HepG2 (cell line): ENCODE measurements around the gene AARSD1. TPM values are rescaled to one million over a fixed set of nuclear protein-coding genes. Genes with fewer than 3 reads are reported as not detected.
A peak's percentile ranks its signal among the peaks of the same experiment; 100 is the strongest.

Source experiments
- ATAD3A ChIP-seq: sonication (generic); formaldehyde crosslinking; IDR thresholded peaks from 2 replicates; pipeline ENCODE4 v1.4.0; 2020; ENCODE audit warnings: missing genetic modification reagents
- ISX ChIP-seq: sonication (generic); formaldehyde crosslinking; conservative IDR thresholded peaks from 2 replicates; pipeline ENCODE4 v1.5.0; 2020; ENCODE audit warnings: missing genetic modification reagents
- JUNB ChIP-seq: sonication (generic); formaldehyde crosslinking; IDR thresholded peaks from 2 replicates; pipeline ENCODE4 v1.8.0; 2022; ENCODE audit warnings: missing genetic modification reagents, mild to moderate bottlenecking, borderline replicate concordance
- KLF16 ChIP-seq, 2 experiments: sonication (generic) in 1 of 2; formaldehyde crosslinking in 1 of 2; IDR thresholded peaks; 2 replicates each; pipeline versions ENCODE4 v1.6.1 to v1.8.0; 2016 to 2023; ENCODE audit warnings: missing genetic modification reagents in 2 of 2, missing compliant biosample characterization in 1 of 2
- MXI1 ChIP-seq: IDR thresholded peaks from 3 replicates; pipeline ENCODE4 v1.6.1; 2012; ENCODE audit warnings: low read depth, low read length, inconsistent platforms, borderline replicate concordance
- TCF12 ChIP-seq, 2 experiments: fragments of 450-650 bp in 1 of 2; sonication (generic) in 1 of 2; formaldehyde crosslinking in 1 of 2; IDR thresholded peaks; 2 replicates each; pipeline versions ENCODE4 v1.6.1 to v1.8.0; 2017 to 2022; ENCODE audit warnings: antibody characterized with exemption in 1 of 2, mild to moderate bottlenecking in 1 of 2, missing genetic modification reagents in 1 of 2, moderate library complexity in 1 of 2
- ZFX ChIP-seq: sonication (generic); formaldehyde crosslinking; IDR thresholded peaks from 2 replicates; pipeline ENCODE4 v1.4.0; 2020; ENCODE audit warnings: mild to moderate bottlenecking, low read depth, missing genetic modification reagents, moderate library complexity
- ZMYM3 ChIP-seq: sonication (generic); formaldehyde crosslinking; IDR thresholded peaks from 2 replicates; pipeline ENCODE4 v1.5.1; 2020; ENCODE audit warnings: mild to moderate bottlenecking, missing genetic modification reagents
- ZNF20 ChIP-seq: sonication (generic); formaldehyde crosslinking; IDR thresholded peaks from 2 replicates; pipeline ENCODE4 v1.4.0; 2020; ENCODE audit warnings: mild to moderate bottlenecking, moderate library complexity, missing genetic modification reagents
- ZNF577 ChIP-seq: sonication (generic); formaldehyde crosslinking; IDR thresholded peaks from 2 replicates; pipeline ENCODE4 v1.4.0; 2020; ENCODE audit warnings: mild to moderate bottlenecking, low read depth, missing genetic modification reagents, borderline replicate concordance
- ZSCAN9 ChIP-seq: IDR thresholded peaks from 2 replicates; pipeline ENCODE4 v1.6.1; 2016; ENCODE audit warnings: borderline replicate concordance
- polyA plus RNA-seq, 8 experiments: library from polyadenylated mRNA; depleted of rRNA in 3 of 8; stranded (reverse) in 7 of 8; unstranded in 1 of 8; fragments of >200 nt; fragmentation: Illumina TruSeq in 4 of 8; extraction: Trizol in 4 of 8; gene quantifications; 2 replicates each; pipeline versions ENCODE4 v1.2.1 to v1.2.3, GENCODE V29; 2011 to 2016; ENCODE audit warnings: low read depth in 4 of 8, missing spikeins in 1 of 8, mixed read lengths in 1 of 8; ENCODE audit not compliant: insufficient read depth in 1 of 8
- total RNA-seq, 5 experiments: library from RNA; depleted of rRNA; stranded (reverse); fragments of >200 nt; fragmentation: Illumina TruSeq; extraction: Trizol; gene quantifications; 2 replicates each; pipeline ENCODE4 v1.2.3, GENCODE V29; 2016; ENCODE audit warnings: low read depth in 1 of 5
- TF ChIP-seq, protein P1 (sequence below): sonication (generic); formaldehyde crosslinking; IDR thresholded peaks from one replicate; pipeline ENCODE4 v1.5.1; 2020; ENCODE audit warnings: mild to moderate bottlenecking, missing genetic modification reagents; ENCODE audit errors: not compliant biosample characterization
- TF ChIP-seq, protein P2 (sequence below): sonication (generic); formaldehyde crosslinking; IDR thresholded peaks from 2 replicates; pipeline ENCODE4 v1.4.0; 2020; ENCODE audit warnings: mild to moderate bottlenecking, missing genetic modification reagents
- TF ChIP-seq, protein P3 (sequence below): sonication (generic); formaldehyde crosslinking; IDR thresholded peaks from 2 replicates; pipeline ENCODE4 v1.8.1; 2023; ENCODE audit warnings: missing genetic modification reagents, mild to moderate bottlenecking, borderline replicate concordance
- TF ChIP-seq, protein P4 (sequence below): sonication (generic); formaldehyde crosslinking; IDR thresholded peaks from 2 replicates; pipeline ENCODE4 v1.4.0; 2020; ENCODE audit warnings: mild to moderate bottlenecking, low read depth, missing genetic modification reagents
- TF ChIP-seq, protein P5 (sequence below): sonication (generic); formaldehyde crosslinking; IDR thresholded peaks from 2 replicates; pipeline ENCODE4 v1.5.0; 2020; ENCODE audit warnings: mild to moderate bottlenecking, missing genetic modification reagents, moderate library complexity

AARSD1 gene
- total and polyA plus RNA-seq, 2 of the 13 experiments (the other 11 are each of a cell fraction or from before 2014, with no cell fraction given): 24.7 to 29.3 TPM

DNA sequence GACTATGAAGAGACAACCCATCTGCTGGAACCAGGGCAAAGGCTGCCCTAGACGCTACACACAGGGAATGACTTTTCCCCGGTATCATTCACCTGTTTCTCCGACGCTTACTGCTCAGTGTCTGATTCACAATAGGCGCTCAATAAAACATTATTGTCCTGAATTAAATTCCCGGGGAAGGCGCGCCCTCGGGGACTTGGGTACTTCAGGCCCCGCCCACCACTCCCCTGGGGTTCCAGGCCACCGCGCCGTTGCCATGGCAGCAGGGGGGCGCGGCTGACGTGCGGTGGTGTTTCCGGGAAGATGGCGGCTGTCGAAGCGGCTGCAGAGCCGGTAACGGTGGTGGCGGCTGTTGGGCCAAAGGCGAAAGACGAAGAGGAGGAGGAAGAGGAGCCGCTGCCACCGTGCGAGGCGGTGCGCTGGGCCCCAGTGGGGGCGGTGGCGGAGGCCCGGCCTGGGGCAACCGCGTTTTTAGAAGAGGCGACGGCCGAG is 16.1 kb upstream of the AARSD1 start, which contains the start of gene RUNDC1 (continued):
- TF ChIP-seq, protein P1, sequence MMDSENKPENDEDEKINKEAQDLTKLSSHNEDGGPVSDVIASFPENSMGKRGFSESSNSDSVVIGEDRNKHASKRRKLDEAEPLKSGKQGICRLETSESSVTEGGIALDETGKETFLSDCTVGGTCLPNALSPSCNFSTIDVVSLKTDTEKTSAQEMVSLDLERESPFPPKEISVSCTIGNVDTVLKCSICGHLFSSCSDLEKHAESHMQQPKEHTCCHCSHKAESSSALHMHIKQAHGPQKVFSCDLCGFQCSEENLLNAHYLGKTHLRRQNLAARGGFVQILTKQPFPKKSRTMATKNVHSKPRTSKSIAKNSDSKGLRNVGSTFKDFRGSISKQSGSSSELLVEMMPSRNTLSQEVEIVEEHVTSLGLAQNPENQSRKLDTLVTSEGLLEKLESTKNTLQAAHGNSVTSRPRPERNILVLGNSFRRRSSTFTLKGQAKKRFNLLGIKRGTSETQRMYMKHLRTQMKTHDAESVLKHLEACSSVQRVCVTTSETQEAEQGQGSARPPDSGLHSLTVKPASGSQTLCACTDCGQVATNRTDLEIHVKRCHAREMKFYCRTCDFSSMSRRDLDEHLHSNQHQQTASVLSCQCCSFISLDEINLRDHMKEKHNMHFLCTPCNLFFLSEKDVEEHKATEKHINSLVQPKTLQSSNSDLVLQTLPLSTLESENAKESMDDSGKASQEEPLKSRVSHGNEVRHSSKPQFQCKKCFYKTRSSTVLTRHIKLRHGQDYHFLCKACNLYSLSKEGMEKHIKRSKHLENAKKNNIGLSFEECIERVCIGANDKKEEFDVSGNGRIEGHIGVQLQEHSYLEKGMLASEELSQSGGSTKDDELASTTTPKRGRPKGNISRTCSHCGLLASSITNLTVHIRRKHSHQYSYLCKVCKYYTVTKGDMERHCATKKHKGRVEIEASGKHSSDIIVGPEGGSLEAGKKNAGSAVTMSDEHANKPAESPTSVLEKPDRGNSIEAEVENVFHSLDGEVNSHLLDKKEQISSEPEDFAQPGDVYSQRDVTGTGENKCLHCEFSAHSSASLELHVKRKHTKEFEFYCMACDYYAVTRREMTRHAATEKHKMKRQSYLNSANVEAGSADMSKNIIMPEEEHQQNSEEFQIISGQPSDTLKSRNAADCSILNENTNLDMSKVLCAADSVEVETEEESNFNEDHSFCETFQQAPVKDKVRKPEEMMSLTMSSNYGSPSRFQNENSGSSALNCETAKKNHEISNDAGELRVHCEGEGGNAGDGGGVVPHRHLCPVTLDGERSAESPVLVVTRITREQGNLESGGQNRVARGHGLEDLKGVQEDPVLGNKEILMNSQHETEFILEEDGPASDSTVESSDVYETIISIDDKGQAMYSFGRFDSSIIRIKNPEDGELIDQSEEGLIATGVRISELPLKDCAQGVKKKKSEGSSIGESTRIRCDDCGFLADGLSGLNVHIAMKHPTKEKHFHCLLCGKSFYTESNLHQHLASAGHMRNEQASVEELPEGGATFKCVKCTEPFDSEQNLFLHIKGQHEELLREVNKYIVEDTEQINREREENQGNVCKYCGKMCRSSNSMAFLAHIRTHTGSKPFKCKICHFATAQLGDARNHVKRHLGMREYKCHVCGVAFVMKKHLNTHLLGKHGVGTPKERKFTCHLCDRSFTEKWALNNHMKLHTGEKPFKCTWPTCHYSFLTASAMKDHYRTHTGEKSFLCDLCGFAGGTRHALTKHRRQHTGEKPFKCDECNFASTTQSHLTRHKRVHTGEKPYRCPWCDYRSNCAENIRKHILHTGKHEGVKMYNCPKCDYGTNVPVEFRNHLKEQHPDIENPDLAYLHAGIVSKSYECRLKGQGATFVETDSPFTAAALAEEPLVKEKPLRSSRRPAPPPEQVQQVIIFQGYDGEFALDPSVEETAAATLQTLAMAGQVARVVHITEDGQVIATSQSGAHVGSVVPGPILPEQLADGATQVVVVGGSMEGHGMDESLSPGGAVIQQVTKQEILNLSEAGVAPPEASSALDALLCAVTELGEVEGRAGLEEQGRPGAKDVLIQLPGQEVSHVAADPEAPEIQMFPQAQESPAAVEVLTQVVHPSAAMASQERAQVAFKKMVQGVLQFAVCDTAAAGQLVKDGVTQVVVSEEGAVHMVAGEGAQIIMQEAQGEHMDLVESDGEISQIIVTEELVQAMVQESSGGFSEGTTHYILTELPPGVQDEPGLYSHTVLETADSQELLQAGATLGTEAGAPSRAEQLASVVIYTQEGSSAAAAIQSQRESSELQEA: no peak
- TF ChIP-seq ZSCAN9 (CRISPR knock-in tag) (no peak; the same call in 1 of the 2 replicates), ZMYM3 (CRISPR knock-in tag) (no peak), KLF16 (CRISPR knock-in tag; IDR thresholded peaks at IDR 0.05) (peak in 1 of 2 experiments; percentile 79; a peak in 1 of 4 replicates), ISX (CRISPR knock-in tag) (no peak), ATAD3A (CRISPR knock-in tag) (no peak), ZNF20 (CRISPR knock-in tag) (no peak), TCF12 (IDR thresholded peaks at IDR 0.05) (no peak), TCF12 (CRISPR knock-in tag; IDR thresholded peaks at IDR 0.05) (no peak), JUNB (no peak), ZNF577 (CRISPR knock-in tag) (no peak), MXI1 (peak; percentile 95; the same call in 2 of the 3 replicates), ZFX (CRISPR knock-in tag) (peak; percentile 73; the same call in 1 of the 2 replicates)
- TF ChIP-seq, protein P2, sequence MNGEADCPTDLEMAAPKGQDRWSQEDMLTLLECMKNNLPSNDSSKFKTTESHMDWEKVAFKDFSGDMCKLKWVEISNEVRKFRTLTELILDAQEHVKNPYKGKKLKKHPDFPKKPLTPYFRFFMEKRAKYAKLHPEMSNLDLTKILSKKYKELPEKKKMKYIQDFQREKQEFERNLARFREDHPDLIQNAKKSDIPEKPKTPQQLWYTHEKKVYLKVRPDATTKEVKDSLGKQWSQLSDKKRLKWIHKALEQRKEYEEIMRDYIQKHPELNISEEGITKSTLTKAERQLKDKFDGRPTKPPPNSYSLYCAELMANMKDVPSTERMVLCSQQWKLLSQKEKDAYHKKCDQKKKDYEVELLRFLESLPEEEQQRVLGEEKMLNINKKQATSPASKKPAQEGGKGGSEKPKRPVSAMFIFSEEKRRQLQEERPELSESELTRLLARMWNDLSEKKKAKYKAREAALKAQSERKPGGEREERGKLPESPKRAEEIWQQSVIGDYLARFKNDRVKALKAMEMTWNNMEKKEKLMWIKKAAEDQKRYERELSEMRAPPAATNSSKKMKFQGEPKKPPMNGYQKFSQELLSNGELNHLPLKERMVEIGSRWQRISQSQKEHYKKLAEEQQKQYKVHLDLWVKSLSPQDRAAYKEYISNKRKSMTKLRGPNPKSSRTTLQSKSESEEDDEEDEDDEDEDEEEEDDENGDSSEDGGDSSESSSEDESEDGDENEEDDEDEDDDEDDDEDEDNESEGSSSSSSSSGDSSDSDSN (CRISPR knock-in tag): no peak
- TF ChIP-seq, protein P3, sequence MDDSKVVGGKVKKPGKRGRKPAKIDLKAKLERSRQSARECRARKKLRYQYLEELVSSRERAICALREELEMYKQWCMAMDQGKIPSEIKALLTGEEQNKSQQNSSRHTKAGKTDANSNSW (CRISPR knock-in tag): no peak
- TF ChIP-seq, protein P4, sequence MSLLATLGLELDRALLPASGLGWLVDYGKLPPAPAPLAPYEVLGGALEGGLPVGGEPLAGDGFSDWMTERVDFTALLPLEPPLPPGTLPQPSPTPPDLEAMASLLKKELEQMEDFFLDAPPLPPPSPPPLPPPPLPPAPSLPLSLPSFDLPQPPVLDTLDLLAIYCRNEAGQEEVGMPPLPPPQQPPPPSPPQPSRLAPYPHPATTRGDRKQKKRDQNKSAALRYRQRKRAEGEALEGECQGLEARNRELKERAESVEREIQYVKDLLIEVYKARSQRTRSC (CRISPR knock-in tag): no peak
- TF ChIP-seq, protein P5, sequence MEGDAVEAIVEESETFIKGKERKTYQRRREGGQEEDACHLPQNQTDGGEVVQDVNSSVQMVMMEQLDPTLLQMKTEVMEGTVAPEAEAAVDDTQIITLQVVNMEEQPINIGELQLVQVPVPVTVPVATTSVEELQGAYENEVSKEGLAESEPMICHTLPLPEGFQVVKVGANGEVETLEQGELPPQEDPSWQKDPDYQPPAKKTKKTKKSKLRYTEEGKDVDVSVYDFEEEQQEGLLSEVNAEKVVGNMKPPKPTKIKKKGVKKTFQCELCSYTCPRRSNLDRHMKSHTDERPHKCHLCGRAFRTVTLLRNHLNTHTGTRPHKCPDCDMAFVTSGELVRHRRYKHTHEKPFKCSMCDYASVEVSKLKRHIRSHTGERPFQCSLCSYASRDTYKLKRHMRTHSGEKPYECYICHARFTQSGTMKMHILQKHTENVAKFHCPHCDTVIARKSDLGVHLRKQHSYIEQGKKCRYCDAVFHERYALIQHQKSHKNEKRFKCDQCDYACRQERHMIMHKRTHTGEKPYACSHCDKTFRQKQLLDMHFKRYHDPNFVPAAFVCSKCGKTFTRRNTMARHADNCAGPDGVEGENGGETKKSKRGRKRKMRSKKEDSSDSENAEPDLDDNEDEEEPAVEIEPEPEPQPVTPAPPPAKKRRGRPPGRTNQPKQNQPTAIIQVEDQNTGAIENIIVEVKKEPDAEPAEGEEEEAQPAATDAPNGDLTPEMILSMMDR (CRISPR knock-in tag): no peak
